ENCODE data around the gene PIK3C2G. TPM values are rescaled to one million over a fixed set of nuclear protein-coding genes. Genes with fewer than 3 reads are reported as not detected.
"Not testable (repeated sequence)": the region's sequence is repeated elsewhere in the genome, so short reads cannot be mapped to it uniquely, and the experiment has no call there.

Gene PIK3C2G
- total RNA-seq, 1 donor from 2014 or later = 2.7 TPM

DNA sequence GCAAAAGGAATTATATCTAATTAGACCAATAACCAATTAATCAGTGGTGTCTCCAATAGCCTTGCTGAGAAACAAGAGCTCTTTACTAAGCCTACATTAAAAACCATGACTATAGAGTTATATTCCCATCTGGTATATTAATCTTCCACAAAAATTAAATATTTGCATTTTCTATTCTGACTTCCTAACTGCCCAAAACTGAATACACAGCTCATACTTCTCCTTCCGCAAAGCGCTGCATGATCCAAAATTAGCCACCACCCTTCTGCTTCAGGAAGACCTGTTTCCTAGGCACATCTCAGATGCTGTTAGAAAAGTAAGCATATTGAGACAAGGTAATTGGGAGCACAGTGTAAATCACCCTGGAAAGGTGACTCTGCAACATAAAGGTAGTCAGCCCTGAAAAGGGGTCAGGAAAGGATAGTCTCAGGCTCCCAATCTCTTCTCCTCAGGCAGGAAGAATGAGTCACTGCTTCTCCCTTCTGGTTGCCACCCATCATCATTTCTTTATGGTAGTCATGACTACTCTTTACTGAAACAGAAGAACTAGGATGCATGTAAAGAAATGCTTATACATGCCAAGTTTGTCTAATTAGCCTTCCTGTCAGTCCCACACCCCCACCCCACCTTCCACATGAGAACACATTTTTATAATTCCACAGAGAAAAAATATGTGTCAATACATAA, 422.2 kb downstream of the PIK3C2G start:
- Mint-ChIP-seq H3K27me3 (ENCODE audit: low read depth) (no peaks in the 10 kb centered on the region), H3K36me3 (no peaks in the 10 kb centered on the region), H3K4me1 (no peaks in the 10 kb centered on the region), H3K27ac (no peak overlapping the region), H3K9me3 (peaks cover 7% of the 10 kb centered on the region), H3K4me3 (no peak overlapping the region)
- no peak for DNase-seq (ENCODE audit: low spot score in 2 of 2, unreplicated experiment in 2 of 2)
- TF ChIP-seq, protein P1, sequence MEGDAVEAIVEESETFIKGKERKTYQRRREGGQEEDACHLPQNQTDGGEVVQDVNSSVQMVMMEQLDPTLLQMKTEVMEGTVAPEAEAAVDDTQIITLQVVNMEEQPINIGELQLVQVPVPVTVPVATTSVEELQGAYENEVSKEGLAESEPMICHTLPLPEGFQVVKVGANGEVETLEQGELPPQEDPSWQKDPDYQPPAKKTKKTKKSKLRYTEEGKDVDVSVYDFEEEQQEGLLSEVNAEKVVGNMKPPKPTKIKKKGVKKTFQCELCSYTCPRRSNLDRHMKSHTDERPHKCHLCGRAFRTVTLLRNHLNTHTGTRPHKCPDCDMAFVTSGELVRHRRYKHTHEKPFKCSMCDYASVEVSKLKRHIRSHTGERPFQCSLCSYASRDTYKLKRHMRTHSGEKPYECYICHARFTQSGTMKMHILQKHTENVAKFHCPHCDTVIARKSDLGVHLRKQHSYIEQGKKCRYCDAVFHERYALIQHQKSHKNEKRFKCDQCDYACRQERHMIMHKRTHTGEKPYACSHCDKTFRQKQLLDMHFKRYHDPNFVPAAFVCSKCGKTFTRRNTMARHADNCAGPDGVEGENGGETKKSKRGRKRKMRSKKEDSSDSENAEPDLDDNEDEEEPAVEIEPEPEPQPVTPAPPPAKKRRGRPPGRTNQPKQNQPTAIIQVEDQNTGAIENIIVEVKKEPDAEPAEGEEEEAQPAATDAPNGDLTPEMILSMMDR (IDR thresholded peaks at IDR 0.05; ENCODE audit: unreplicated experiment) = no peak

DNA sequence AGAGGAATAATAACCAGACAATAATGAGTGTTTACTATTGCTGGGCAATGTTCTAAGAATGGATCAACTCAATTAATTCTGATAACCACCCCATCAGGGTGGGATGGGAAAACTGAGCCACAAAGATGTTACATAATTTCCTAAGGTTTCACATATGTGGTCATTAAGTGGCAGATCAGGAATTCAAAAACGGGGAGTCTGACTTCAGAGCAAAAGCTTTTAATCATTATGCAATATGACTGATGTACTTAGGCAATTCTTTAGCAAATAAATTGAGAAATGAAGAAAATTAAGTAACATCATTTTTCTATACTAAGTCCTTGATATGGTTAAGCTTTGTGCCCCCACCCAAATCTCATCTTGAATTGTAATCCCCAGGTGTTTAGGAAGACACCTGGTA, 423.1 kb downstream of the PIK3C2G start:
- Mint-ChIP-seq H3K4me3 (no peak overlapping the region), H3K27ac (no peak overlapping the region), H3K36me3 (no peaks in the 10 kb centered on the region), H3K9me3 (peaks cover 7% of the 10 kb centered on the region), H3K27me3 (ENCODE audit: low read depth) (no peaks in the 10 kb centered on the region), H3K4me1 (no peaks in the 10 kb centered on the region)
- TF ChIP-seq, protein P1 (IDR thresholded peaks at IDR 0.05; ENCODE audit: unreplicated experiment) = no peak
- no peak for DNase-seq (ENCODE audit: low spot score in 2 of 2, unreplicated experiment in 2 of 2)

DNA sequence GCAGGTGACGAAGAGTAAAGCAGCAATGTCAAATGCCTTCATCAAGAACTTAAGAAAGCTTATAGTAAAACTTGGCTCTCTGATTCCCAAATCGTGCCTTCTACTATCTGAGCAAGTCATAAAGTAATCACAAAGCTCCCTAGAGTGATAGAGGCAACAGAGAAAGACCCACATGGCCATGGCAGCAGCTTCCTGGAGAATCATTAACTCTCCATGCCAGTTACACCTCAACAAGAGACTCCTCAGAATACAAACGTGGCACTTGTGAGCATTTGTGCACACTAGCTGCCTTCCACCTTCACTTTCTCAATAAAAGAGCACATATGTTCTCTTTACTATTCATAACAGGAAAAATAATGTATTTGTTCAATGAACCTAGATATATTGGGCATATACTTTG, 428.5 kb downstream of the PIK3C2G start:
- Mint-ChIP-seq H3K4me1 (peaks cover 2% of the 10 kb centered on the region), H3K9me3 (peaks cover 4% of the 10 kb centered on the region)

GRCh38 chr12:18690653-18691052, 429.3 kb downstream of the PIK3C2G start:
- H3K27ac Mint-ChIP-seq = no peak overlapping the region

More for the DNA sequence above, 428.5 kb downstream of the PIK3C2G start:
- no peak for DNase-seq (ENCODE audit: low spot score in 2 of 2, unreplicated experiment in 2 of 2)
- Mint-ChIP-seq H3K36me3 (no peaks in the 10 kb centered on the region), H3K27me3 (ENCODE audit: low read depth) (no peaks in the 10 kb centered on the region), H3K4me3 (no peak overlapping the region), H3K27ac (no peak overlapping the region)
- TF ChIP-seq, protein P1 (IDR thresholded peaks at IDR 0.05; ENCODE audit: unreplicated experiment) = no peak

DNA sequence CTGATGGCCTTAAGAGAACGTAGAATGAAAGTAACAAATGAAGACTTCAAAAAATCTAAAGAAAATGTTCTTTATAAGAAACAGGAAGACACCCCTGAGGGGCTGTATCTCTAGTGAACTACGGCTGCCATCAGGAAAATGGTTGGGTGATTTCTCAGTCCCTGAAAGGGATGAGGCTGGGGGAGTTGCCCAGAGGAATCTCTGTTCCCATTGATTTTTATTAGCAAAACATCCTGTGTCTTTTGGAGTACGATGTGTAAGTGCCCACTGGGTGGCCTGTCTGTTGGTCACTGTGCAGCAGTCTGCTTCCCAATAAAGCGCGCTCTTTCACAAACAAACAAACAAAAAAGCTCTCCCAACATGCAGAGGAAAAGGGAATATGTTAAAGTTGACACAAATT, 432.7 kb downstream of the PIK3C2G start:
- H3K27me3 Mint-ChIP-seq (ENCODE audit: low read depth); DNase-seq (ENCODE audit: low spot score in 2 of 2, unreplicated experiment in 2 of 2); H3K9me3 Mint-ChIP-seq; H3K36me3 Mint-ChIP-seq; H3K4me3 Mint-ChIP-seq; H3K4me1 Mint-ChIP-seq; H3K27ac Mint-ChIP-seq: not testable (repeated sequence)

More at GRCh38 chr12:18690653-18691052, 429.3 kb downstream of the PIK3C2G start:
- no peaks in the 10 kb centered on the region for H3K36me3 Mint-ChIP-seq
- TF ChIP-seq, protein P1 (IDR thresholded peaks at IDR 0.05; ENCODE audit: unreplicated experiment) = no peak
- H3K4me3 Mint-ChIP-seq = no peak overlapping the region
- DNase-seq (ENCODE audit: low spot score in 2 of 2, unreplicated experiment in 2 of 2) = no peak
- H3K27me3 Mint-ChIP-seq (ENCODE audit: low read depth) = no peaks in the 10 kb centered on the region
- peaks cover 2% of the 10 kb centered on the region for H3K4me1 Mint-ChIP-seq
- H3K9me3 Mint-ChIP-seq = peaks cover 4% of the 10 kb centered on the region

- no peaks in the 10 kb centered on the region for H3K27me3 Mint-ChIP-seq (ENCODE audit: low read depth)
- peaks cover 4% of the 10 kb centered on the region for H3K9me3 Mint-ChIP-seq
- DNase-seq (ENCODE audit: low spot score in 2 of 2, unreplicated experiment in 2 of 2) = no peak
- no peak overlapping the region for H3K27ac Mint-ChIP-seq
- no peak overlapping the region for H3K4me3 Mint-ChIP-seq
- H3K4me1 Mint-ChIP-seq = peaks cover 2% of the 10 kb centered on the region
- TF ChIP-seq, protein P1 (IDR thresholded peaks at IDR 0.05; ENCODE audit: unreplicated experiment) = no peak
- no peaks in the 10 kb centered on the region for H3K36me3 Mint-ChIP-seq
These were observed 435.8 kb downstream of the PIK3C2G start for GRCh38 chr12:18696971-18697602.

Data from mesothelial cell of epicardium (in vitro differentiated cells).